Thymus (tissue), 11 donors: ENCODE data around the gene PTPRQ. TPM values are rescaled to one million over a fixed set of nuclear protein-coding genes. Genes with fewer than 3 reads are reported as not detected.

ENCODE experiments used
- DNase-seq, 9 donors: peaks; one replicate each; pipeline ENCODE4 v3.0.0-alpha.2; 2013; ENCODE audit warnings: low spot score in 9 of 9, low read depth in 6 of 9, missing footprints in 1 of 9
- H3K27ac ChIP-seq, 2 donors: one replicate each; pipeline ENCODE4 v1.5.1; 2013; ENCODE audit warnings: control low read depth in 1 of 2, low read depth in 1 of 2, low read length in 1 of 2, mild to moderate bottlenecking in 1 of 2, moderate library complexity in 1 of 2
- H3K27me3 ChIP-seq, 2 donors: one replicate each; pipeline ENCODE4 v1.5.1; 2013; ENCODE audit warnings: low read length in 1 of 2; ENCODE audit not compliant: control insufficient read depth in 2 of 2, insufficient read depth in 1 of 2
- H3K36me3 ChIP-seq, 2 donors: one replicate each; pipeline ENCODE4 v1.5.1; 2013; ENCODE audit warnings: low read length in 1 of 2, mild to moderate bottlenecking in 1 of 2, moderate library complexity in 1 of 2; ENCODE audit not compliant: control insufficient read depth in 2 of 2, insufficient read depth in 2 of 2
- H3K4me1 ChIP-seq, 2 donors: one replicate each; pipeline ENCODE4 v1.5.1; 2013; ENCODE audit warnings: low read length in 2 of 2; ENCODE audit not compliant: control insufficient read depth in 2 of 2, insufficient read depth in 2 of 2
- H3K4me3 ChIP-seq, 2 donors: one replicate each; pipeline ENCODE4 v1.5.1; 2013; ENCODE audit warnings: low read length in 2 of 2, control low read depth in 1 of 2, mild to moderate bottlenecking in 1 of 2
- H3K9me3 ChIP-seq, 2 donors: one replicate each; pipeline ENCODE4 v1.5.1; 2013; ENCODE audit warnings: low read length in 1 of 2, mild to moderate bottlenecking in 1 of 2; ENCODE audit not compliant: control insufficient read depth in 2 of 2, insufficient read depth in 1 of 2
- WGBS: extraction: QIAGEN DNeasy Blood & Tissue Kit; methylation state at CpG from one replicate; pipeline ENCODE4 v1.1.7; 2013; 5-methylcytosine and 5-hydroxymethylcytosine counted together
- polyA plus RNA-seq: library from polyadenylated mRNA; stranded (reverse); fragments of 200-250 nt; gene quantifications from one replicate; pipeline ENCODE4 v1.2.3, GENCODE V29; 2013
- total RNA-seq: library from RNA; stranded (reverse); fragments of 120-200 nt; gene quantifications from one replicate; pipeline ENCODE4 v1.2.4, GENCODE V29; 2013
- donor health status: healthy.

PTPRQ gene
- total and polyA plus RNA-seq, 2 donors = 0.05 TPM

GRCh38 chr12:80576641-80577418 is 132.8 kb downstream of the PTPRQ start:
- 94% methylated on average over 3 of the region's 3 CpGs for WGBS
- no peak overlapping the region for H3K4me3 ChIP-seq
- H3K4me1 ChIP-seq = no peaks in the 10 kb centered on the region
- no peak overlapping the region for H3K27ac ChIP-seq
- H3K27me3 ChIP-seq = no peaks in the 10 kb centered on the region
- no peaks in the 10 kb centered on the region for H3K9me3 ChIP-seq
- DNase-seq = no peak
- H3K36me3 ChIP-seq = no peaks in the 10 kb centered on the region

DNA sequence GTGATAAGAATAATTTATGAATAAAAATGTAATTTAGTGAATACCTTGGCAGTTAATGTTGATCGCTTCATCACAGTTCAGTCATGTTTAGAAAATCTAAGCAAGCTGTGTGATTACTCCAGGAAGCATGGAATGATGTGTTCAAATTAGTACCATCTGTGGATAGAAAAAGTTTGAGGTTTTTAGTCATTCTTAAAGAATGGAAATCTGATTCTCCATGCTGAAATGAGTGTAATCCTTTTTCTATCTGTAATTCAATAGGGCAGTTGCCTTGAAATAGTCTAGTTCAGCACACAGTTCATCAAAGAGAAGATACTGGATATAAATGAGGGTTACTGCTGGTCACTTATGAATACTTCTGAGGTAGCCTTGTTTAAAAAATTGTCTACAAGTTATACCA is 136.2 kb downstream of the PTPRQ start:
- DNase-seq = no peak
- Histone ChIP-seq H3K9me3 (no peaks in the 10 kb centered on the region), H3K4me1 (no peaks in the 10 kb centered on the region), H3K27me3 (no peaks in the 10 kb centered on the region), H3K4me3 (no peak overlapping the region), H3K36me3 (no peaks in the 10 kb centered on the region), H3K27ac (no peak overlapping the region)
- WGBS = 89% methylated on average over 1 of the region's 1 CpG

DNA sequence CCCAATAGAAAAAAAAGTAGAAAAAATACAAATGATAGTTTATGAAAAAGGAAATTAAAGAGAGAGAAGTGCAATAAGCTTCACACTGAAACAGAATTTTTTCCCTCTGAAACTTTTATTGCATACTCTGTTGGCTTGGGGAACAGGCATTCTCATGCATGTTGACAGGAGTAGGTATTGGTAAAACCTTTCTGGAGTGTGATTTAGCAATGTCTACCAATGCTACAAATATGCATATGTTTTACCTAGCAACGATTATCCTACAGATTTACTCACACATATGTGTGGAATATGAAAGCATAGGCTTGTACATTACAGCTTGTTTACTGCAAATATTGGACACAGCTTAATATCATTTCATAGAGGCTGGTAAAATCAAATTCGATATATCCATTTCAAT is 137.7 kb downstream of the PTPRQ start:
- 82% methylated on average over 2 of the region's 2 CpGs for WGBS

GRCh38 chr12:80582431-80582830 is 138.4 kb downstream of the PTPRQ start:
- Histone ChIP-seq H3K4me1 (no peaks in the 10 kb centered on the region), H3K27me3 (no peaks in the 10 kb centered on the region), H3K36me3 (no peaks in the 10 kb centered on the region), H3K27ac (no peak overlapping the region), H3K9me3 (no peaks in the 10 kb centered on the region), H3K4me3 (no peak overlapping the region)
- DNase-seq = no peak
- 79% methylated on average over 2 of the region's 2 CpGs for WGBS

More for the DNA sequence above, 137.7 kb downstream of the PTPRQ start:
- no peaks in the 10 kb centered on the region for H3K9me3 ChIP-seq
- H3K4me1 ChIP-seq = no peaks in the 10 kb centered on the region
- H3K4me3 ChIP-seq = no peak overlapping the region
- no peaks in the 10 kb centered on the region for H3K27me3 ChIP-seq
- H3K36me3 ChIP-seq = no peaks in the 10 kb centered on the region
- DNase-seq = no peak
- no peak overlapping the region for H3K27ac ChIP-seq

DNA sequence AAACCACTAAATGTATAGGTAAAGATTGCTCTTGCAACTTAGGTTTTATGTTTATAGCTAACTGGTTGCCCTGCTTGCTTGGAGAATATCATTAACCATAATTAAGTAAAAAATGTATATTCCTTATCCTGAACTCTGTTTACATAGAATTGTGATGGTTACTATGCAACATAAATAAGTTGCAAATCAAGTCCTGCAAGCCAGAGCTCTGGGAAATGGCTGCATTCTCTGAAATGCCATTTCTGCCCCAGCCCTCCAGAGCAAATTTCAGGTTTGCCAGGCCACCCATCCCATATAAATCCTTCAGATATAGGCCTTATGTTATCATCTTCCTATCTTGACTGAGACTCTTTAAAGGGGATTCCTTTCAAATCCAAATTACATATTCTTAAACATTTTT is 145.0 kb downstream of the PTPRQ start:
- no peak overlapping the region for H3K4me3 ChIP-seq
- no peak overlapping the region for H3K27ac ChIP-seq
- no peaks in the 10 kb centered on the region for H3K4me1 ChIP-seq
- no peaks in the 10 kb centered on the region for H3K36me3 ChIP-seq
- no peak for DNase-seq
- H3K9me3 ChIP-seq = no peaks in the 10 kb centered on the region
- no peaks in the 10 kb centered on the region for H3K27me3 ChIP-seq

- Histone ChIP-seq H3K4me3 (no peak overlapping the region), H3K9me3 (no peaks in the 10 kb centered on the region), H3K27ac (no peak overlapping the region), H3K36me3 (no peaks in the 10 kb centered on the region), H3K27me3 (no peaks in the 10 kb centered on the region), H3K4me1 (no peaks in the 10 kb centered on the region)
- 93% methylated on average over 4 of the region's 4 CpGs for WGBS
- DNase-seq = no peak
Measured at GRCh38 chr12:80590085-80590484, 146.1 kb downstream of the PTPRQ start.

DNA sequence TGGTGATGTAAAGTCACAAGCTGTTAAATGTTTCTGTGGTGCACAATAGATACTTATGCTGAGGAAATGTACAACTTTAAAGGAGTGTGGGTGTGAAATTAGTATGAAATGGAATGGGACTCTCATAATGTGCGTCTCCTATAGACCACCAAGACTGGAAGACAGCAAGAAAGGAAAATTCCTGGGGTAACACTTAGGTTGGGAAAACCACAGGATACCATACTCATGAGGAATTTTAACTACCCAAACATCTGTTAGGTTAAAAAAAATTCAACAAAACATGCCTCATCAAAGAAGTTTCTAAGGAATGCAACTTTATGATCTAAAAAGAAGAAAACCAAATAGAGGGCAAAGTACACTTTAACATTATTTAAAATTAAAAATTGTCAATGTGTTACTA is 149.7 kb downstream of the PTPRQ start:
- H3K4me1 ChIP-seq = no peaks in the 10 kb centered on the region
- WGBS = 91% methylated on average over 1 of the region's 1 CpG

GRCh38 chr12:80596509-80596908 is 152.5 kb downstream of the PTPRQ start:
- Histone ChIP-seq H3K4me1 (no peaks in the 10 kb centered on the region), H3K9me3 (no peaks in the 10 kb centered on the region), H3K36me3 (no peaks in the 10 kb centered on the region), H3K4me3 (no peak overlapping the region), H3K27me3 (no peaks in the 10 kb centered on the region), H3K27ac (no peak overlapping the region)
- DNase-seq = no peak

More for the DNA sequence above, 149.7 kb downstream of the PTPRQ start:
- Histone ChIP-seq H3K9me3 (no peaks in the 10 kb centered on the region), H3K27me3 (no peaks in the 10 kb centered on the region), H3K27ac (no peak overlapping the region), H3K36me3 (no peaks in the 10 kb centered on the region), H3K4me3 (no peak overlapping the region)
- no peak for DNase-seq

GRCh38 chr12:80598004-80598606 is 154.1 kb downstream of the PTPRQ start:
- H3K9me3 ChIP-seq = no peaks in the 10 kb centered on the region
- H3K27me3 ChIP-seq = no peaks in the 10 kb centered on the region
- no peak for DNase-seq
- 70% methylated on average over 5 of the region's 5 CpGs for WGBS
- H3K36me3 ChIP-seq = no peaks in the 10 kb centered on the region
- H3K4me3 ChIP-seq = no peak overlapping the region
- no peaks in the 10 kb centered on the region for H3K4me1 ChIP-seq
- no peak overlapping the region for H3K27ac ChIP-seq
